BJ (cell line): ENCODE measurements around the gene SP9. TPM values are rescaled to one million over a fixed set of nuclear protein-coding genes. Genes with fewer than 3 reads are reported as not detected.

Experiments
- CTCF ChIA-PET: fragments of 350-600 bp; formaldehyde crosslinking; extraction: SDS; loops from one replicate; lab custom pipeline; 2021; ENCODE audit warnings: antibody characterized with exemption, inconsistent platforms; lab: Yijun Ruan, JAX
- POLR2A ChIA-PET: fragments of 300-600 bp; sonication (Branson Sonifier 250); formaldehyde crosslinking; extraction: SDS; loops from one replicate; lab custom pipeline; 2021; ENCODE audit warnings: antibody characterized with exemption; lab: Charles Lee
- DNase-seq: peaks from one replicate; pipeline ENCODE4 v3.0.0-alpha.2; 2011; ENCODE audit warnings: low read depth
- H3K27me3 ChIP-seq: 2 replicates; pipeline ENCODE4 v1.6.0; 2011; ENCODE audit warnings: low read length; ENCODE audit not compliant: control insufficient read depth, insufficient read depth
- H3K36me3 ChIP-seq: 2 replicates; pipeline ENCODE4 v1.5.1; 2011; ENCODE audit warnings: low read length; ENCODE audit not compliant: control insufficient read depth, insufficient read depth
- H3K4me3 ChIP-seq: 2 replicates; pipeline ENCODE4 v1.5.1; 2011; ENCODE audit warnings: low read depth, mild to moderate bottlenecking, control low read depth, low read length
- polyA plus RNA-seq: library from polyadenylated mRNA; depleted of rRNA; stranded (reverse); fragments of >200 nt; gene quantifications from 2 replicates; pipeline ENCODE4 v1.2.3, GENCODE V29; 2011; rRNA removed
- TF ChIP-seq, protein P1 (sequence below): IDR thresholded peaks from 2 replicates; pipeline ENCODE4 v1.5.1; 2011; ENCODE audit warnings: low read depth, mild to moderate bottlenecking, control low read depth, inconsistent platforms, low read length, moderate library complexity; ENCODE audit not compliant: insufficient read depth

SP9 gene
- polyA plus RNA-seq, 1 experiment, result not detected

- ChIA-PET POLR2A (no interaction called here), CTCF (no interaction called here)
These were observed 50.4 kb downstream of the SP9 start for GRCh38 chr2:174385201-174385600.

More at GRCh38 chr2:174385201-174385600, 50.4 kb downstream of the SP9 start:
- Histone ChIP-seq H3K36me3 (peaks cover 8% of the 10 kb centered on the region), H3K27me3 (no peaks in the 10 kb centered on the region), H3K4me3 (no peak overlapping the region)
- DNase-seq, result no peak
- TF ChIP-seq, protein P1, sequence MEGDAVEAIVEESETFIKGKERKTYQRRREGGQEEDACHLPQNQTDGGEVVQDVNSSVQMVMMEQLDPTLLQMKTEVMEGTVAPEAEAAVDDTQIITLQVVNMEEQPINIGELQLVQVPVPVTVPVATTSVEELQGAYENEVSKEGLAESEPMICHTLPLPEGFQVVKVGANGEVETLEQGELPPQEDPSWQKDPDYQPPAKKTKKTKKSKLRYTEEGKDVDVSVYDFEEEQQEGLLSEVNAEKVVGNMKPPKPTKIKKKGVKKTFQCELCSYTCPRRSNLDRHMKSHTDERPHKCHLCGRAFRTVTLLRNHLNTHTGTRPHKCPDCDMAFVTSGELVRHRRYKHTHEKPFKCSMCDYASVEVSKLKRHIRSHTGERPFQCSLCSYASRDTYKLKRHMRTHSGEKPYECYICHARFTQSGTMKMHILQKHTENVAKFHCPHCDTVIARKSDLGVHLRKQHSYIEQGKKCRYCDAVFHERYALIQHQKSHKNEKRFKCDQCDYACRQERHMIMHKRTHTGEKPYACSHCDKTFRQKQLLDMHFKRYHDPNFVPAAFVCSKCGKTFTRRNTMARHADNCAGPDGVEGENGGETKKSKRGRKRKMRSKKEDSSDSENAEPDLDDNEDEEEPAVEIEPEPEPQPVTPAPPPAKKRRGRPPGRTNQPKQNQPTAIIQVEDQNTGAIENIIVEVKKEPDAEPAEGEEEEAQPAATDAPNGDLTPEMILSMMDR, result no peak

Other genes starting within 250 kb of the SP9 start
- 36.7 and 96.0 TPM in 2 replicates for gene OLA1, start 86.4 kb upstream of the SP9 start, polyA plus RNA-seq
- 7.8 and 17.7 TPM in 2 replicates for gene SCRN3, start 60.8 kb downstream of the SP9 start, polyA plus RNA-seq
- 2.0 and 3.0 TPM in 2 replicates for gene GPR155, start 152.1 kb downstream of the SP9 start, polyA plus RNA-seq